HEK293T (cell line): ENCODE results near the gene NCOA7.

ENCODE experiments used
- CTBP1 ChIP-seq: fragments of 450-650 bp; IDR thresholded peaks from 2 replicates; pipeline ENCODE4 v1.6.1; 2016; ENCODE audit warnings: borderline replicate concordance
- FOXM1 ChIP-seq: fragments of 450-650 bp; IDR thresholded peaks from 2 replicates; pipeline ENCODE4 v1.6.1; 2017; ENCODE audit warnings: mild to moderate bottlenecking, borderline replicate concordance

GRCh38 chr6:125939026-125939425, 148.3 kb downstream of the NCOA7 start:
- TF ChIP-seq FOXM1, result no peak
- no peak for TF ChIP-seq CTBP1
